HG02610 (cell line): ENCODE measurements around the gene SMC1B.

ENCODE experiments used
- ATAC-seq: cut with Tn5 transposase; IDR thresholded peaks from one replicate; pipeline ENCODE4 v1.9.1; 2021; ENCODE audit warnings: mild to moderate bottlenecking, moderate library complexity; ENCODE audit not compliant: unreplicated experiment

Gene SMC1B

GRCh38 chr22:45324311-45324711 is 89.1 kb downstream of the SMC1B start:
- ATAC-seq: no peak

DNA sequence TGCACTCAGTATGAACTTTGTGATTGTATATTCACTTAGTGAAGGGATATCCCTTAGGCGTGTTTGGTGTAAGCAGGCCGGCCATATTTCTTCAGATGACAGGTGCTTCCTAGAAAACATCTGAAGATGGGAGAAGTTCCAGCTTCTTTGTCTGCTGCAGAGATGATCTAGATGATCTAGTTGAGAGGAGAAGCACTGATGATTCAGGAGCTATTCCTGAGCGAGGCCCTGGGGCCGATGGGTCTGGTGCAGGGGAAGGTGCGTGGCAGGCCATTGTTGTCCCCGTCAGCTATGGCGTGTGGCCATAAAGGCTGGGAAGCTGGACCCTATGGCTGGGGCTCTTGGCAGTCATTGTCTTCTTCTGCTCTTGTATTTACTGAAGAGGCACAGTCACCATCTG is 89.7 kb downstream of the SMC1B start:
- ATAC-seq: no peak

DNA sequence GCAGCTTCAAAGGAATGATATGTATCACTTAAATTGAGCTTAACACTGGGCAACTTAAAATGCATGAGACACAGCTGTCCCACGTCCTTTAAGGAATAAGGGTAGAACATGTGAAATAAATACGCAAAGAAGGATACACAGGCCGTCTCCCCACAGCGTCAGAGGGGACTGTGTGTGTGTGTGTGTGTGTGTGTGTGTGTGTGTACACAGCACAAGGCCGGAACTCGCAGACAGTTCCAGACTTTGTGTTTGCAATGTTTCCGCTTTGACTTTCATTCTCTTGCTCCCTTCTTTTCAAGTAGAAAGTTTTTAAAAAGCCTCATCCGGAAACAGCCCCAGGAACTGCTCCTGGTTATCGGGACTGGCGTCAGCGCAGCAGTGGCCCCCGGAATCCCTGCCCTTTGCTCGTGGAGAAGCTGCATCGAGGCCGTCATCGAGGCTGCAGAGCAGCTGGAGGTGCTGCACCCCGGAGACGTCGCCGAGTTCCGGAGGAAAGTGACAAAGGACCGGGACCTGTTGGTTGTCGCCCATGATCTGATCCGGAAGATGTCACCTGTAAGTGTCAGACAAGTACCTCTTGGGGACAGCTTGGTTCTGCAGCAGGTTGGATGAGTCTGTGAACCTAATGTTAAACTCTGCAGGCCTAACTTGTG is 90.4 kb downstream of the SMC1B start:
- no peak for ATAC-seq

DNA sequence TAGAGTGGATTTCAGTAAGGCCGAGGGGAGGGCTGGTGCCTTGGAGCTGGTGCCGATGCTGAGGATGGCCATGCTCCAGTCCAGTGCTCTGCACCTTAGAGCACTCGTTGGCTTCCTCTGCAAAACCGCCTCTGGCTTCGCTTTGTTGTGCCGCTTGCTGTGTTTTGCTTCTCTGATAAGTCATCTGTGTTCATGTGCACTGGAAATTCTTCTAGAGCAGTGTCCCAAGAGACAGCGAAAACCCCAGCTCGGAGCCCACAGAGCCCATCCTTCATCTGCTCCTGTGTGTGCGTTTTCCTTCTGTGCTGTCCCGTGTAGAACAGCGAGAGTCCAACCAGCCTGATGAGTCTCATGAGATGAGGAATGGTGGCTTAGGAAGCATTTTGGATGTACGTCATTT is 91.6 kb downstream of the SMC1B start:
- ATAC-seq: no peak

DNA sequence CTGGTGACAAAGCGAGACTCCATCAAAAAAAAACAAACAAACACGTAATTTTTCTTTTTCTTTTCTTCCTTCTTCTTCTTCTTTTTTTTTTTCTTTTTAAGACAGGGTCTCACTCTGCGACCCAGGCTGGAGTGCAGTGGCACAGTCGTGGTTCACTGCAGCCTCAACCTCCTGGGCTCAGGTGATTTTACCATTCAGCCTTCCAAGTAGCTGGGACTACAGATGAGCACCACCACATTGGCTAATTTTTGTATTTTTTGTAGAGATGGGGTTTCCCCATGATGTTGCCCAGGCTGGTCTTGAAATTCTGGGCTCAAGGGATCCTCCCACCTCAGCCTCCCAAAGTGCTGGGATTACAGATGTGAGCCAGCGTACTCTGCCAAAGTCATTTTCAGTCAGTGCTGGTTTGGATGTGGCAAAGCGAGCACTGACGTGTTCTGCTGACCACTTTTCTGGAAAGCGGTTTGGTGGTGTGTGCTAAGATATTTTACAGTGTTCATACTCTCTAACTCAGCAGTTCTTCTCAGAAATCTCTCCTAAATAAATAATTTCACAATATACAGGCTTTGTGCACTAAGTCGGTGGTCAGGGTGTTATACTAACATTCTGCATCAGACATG is 92.9 kb downstream of the SMC1B start:
- ATAC-seq: no peak

GRCh38 chr22:45319324-45319685 is 94.1 kb downstream of the SMC1B start:
- ATAC-seq: no peak

GRCh38 chr22:45318558-45319323 is 94.7 kb downstream of the SMC1B start:
- ATAC-seq: peak; percentile 52

DNA sequence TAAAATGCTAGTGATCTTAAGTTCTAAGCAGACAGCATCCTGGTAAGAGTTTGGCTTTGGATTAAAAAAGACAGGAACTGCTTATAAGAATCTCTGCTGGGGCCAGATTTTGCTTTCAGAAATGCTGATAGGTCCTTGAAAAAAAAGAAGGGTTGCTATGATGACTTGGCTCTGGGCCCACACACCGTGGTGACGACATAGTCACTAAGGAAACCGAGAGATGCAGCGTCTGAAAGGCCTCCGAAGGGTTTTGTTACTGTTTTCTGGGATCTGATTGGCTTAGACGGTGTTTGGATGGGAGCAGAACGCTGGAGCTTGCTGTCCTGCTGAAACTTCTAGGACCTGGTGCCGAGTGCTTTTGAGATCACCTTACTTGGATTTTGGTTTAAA is 95.2 kb downstream of the SMC1B start:
- ATAC-seq: peak; percentile 35

DNA sequence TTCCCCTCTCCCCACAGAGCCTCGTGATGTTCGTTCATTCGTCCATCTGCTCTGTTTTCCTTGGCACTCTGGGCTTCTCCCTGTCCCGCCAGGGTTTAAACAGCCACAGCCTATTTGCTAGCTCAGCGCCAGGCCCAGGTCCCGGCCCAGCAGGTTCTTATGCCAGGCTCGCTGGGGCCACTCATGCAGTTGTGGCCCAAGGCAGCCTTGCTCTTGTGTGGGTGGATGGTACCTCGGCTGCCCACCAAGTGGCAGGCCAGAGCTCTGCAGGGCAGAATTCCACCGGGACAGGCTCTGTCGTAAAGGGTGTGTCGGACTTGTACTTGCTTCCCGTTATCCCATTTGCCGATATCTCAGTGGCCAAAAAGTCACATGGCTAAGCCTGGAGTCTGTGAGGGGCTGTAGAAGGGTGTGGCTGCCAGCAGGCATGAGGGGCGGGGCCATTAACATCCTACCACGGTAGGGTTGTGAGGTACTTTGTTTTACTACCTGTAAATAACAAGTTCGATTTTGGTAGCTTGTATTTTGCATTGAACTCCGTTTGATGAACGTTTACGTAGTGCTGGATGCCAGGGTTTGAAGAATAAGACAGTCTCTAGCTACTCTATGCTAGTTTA is 95.7 kb downstream of the SMC1B start:
- no peak for ATAC-seq

GRCh38 chr22:45316796-45317526 is 96.4 kb downstream of the SMC1B start:
- no peak for ATAC-seq

DNA sequence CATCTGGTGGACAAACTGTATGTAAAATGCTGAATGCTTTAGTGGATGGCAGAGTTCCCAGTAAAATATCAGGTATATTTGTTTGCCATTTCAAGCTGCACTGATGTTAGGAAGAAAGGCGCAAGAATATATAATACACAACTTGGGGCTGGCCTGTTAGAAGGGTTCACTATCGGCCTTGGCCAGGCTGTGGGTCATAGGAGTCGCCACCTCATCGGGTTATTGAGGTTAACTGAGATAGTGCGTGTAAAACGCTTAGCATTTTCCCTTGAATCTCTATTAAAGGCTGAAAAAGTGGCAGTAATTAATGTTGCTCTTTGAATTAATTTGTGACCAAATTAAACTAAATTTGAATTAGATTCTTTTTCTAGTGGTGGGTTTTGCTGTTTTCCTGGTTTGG is 98.6 kb downstream of the SMC1B start:
- ATAC-seq: no peak

GRCh38 chr22:45314054-45314721 is 99.2 kb downstream of the SMC1B start:
- no peak for ATAC-seq

DNA sequence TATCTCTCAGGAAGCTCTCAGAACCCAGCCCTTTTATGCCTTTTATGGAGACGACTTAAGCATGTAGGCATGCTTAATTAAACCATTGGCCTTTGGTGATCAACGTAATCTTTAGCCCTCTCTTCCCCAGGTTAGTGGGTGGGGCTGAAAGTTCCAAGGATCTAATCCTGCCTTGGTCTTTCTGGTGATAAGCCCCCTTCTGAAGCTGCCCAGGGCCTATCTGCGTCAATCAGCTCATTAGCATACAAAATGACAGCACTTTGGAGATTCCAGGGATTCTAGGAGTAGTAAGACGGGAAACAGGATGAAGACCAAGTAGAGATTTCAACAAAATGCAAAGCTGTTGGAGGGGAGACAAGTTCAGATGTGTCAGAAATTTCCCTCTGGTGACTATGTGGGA is 100.5 kb downstream of the SMC1B start:
- ATAC-seq: no peak

DNA sequence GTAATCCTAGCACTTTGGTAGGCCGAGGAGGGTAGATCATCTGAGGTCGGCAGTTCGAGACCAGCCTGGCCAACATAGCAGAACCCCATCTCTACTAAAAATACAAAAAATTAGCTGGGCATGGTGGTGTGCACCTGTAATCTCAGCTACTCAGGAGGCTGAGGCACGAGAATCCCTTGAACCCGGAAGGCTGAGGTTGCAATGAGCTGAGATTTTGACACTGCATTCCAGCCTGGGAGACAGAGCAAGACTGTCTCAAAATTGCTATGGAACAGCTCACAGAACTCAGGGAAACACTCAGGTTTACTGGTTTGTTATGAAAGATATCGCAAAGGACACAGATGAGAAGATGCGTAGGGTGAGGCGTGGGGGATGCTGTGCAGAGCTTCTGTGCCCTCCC is 101.0 kb downstream of the SMC1B start:
- no peak for ATAC-seq

- ATAC-seq: no peak
Observed at GRCh38 chr22:45310977-45311531, 102.3 kb downstream of the SMC1B start.

DNA sequence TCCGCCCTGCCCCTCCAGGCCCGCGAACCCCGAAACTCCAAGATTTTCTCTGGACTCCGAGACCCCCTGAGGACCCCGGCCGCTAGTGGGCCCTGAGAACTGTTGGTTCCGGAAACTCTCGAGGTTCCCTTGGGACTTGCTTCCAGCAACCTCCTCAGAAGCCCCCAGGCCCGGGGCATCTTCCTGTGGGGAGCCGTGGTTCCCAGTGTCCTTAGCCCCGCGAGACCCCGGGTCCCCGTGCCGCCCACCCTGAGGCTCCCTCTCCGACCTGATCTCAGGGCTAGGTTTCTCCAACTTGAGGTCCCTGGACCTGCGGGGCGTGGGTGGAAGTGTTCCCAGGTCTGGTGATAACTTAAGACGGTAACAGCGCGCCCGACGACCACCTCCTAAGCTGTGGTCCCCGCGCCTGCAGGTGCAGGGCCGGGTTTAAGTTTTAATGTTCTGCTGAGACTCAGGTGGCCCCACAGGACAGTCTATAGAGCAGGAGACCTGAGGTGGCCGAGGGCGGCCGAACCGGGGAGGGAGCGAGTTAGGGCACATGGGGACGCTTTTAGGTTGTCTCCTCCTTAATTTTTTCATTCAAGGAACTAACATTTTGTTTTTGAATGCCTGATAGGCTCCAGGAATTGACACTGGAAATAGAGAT is 102.9 kb downstream of the SMC1B start:
- no peak for ATAC-seq

DNA sequence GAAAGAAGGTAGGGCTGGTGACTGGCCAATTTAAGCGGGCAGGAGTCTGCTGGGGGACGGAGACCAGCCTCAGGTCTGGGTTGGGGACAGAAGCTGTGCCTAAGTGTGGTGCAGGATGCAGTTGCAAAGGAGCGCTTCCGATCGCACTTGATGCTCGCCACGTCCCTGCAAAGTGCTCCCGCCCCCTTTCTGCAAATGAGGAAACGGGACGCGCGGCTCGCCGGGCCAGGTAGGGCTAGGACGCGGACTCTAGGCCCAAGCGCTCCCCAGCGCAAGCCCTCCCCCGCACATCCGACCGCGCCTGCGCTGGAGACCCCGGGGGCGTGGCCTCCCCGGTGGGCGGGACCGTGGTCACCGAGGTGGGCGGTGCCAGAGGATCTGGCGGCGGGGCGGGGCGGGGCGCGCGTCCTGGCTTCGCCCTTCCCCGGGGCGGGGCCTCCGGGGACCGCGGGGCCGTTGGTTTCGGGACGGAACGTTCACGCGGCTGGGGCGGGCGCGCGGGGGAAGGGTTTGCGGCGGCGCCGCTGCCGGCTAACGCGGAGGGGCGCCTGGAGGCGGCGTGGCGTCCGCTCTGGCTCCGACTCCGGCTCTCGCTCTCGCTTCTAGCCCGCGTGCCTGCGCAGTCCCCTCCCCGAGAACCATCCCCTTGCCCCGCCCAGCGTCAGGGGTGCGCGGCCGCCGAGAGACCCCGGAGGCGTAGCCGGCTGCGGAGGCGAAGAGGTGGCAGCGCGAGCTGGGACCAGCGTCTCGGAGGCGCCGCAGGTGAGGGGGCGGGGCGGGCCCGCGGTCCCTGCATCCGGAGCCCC is 103.8 kb downstream of the SMC1B start, which contains the start of gene FAM118A:
Gene FAM118A, plus strand, starts transcription at position 513 of the 806 bp plus-strand sequence. CDS start 12,446 bp downstream, outside the sequence.
- peak; percentile 74 for ATAC-seq

- no peak for ATAC-seq
Observed at GRCh38 chr22:45308957-45309421, 104.4 kb downstream of the SMC1B start.
